PC-3 (cell line): Measurements from ENCODE around the gene CA9. TPM values are rescaled to one million over a fixed set of nuclear protein-coding genes. Genes with fewer than 3 reads are reported as not detected.

Experiments
- ATAC-seq: fragments of 200-7000 bp; cut with Tn5 transposase; 2 replicates; pipeline ENCODE4 v1.9.1; 2020; ENCODE audit warnings: mild to moderate bottlenecking, moderate library complexity
- BruUV-seq: library from RNA; stranded (reverse); fragments of 400-500 nt; replicated peaks from 2 replicates; lab custom pipeline; 2021; lab: Mats Ljungman, UMichigan
- CTCF ChIA-PET: fragments of 300-600 bp; sonication (Branson Sonifier 250); formaldehyde crosslinking; loops from one replicate; lab custom pipeline; 2022; ENCODE audit warnings: antibody characterized with exemption; lab: Charles Lee
- POLR2A ChIA-PET: fragments of 300-600 bp; sonication (Branson Sonifier 250); formaldehyde crosslinking; loops from one replicate; lab custom pipeline; 2022; ENCODE audit warnings: antibody characterized with exemption; ENCODE audit not compliant: unreplicated experiment; lab: Charles Lee
- DNase-seq: peaks from one replicate; pipeline ENCODE4 v3.0.0-alpha.2; 2015
- H2AFZ ChIP-seq: fragments of 300-600 bp; sonication (generic); 2 replicates; pipeline ENCODE4 v1.6.0; 2016; ENCODE audit warnings: antibody characterized with exemption, low read length
- H3F3A ChIP-seq: fragments of 300-600 bp; sonication (generic); one replicate; pipeline ENCODE4 v1.6.0; 2017; ENCODE audit warnings: antibody characterized with exemption, low read length, control low read depth, mild to moderate bottlenecking; ENCODE audit not compliant: unreplicated experiment
- H3K27ac ChIP-seq: fragments of 300-600 bp; sonication (generic); 2 replicates; pipeline ENCODE4 v1.5.1; 2016; ENCODE audit warnings: mild to moderate bottlenecking, low read length
- H3K27me3 ChIP-seq: fragments of 300-600 bp; sonication (generic); 2 replicates; pipeline ENCODE4 v1.6.1; 2016; ENCODE audit warnings: low read length, mixed read lengths
- H3K36me3 ChIP-seq: fragments of 300-600 bp; sonication (generic); 2 replicates; pipeline ENCODE4 v1.6.1; 2016; ENCODE audit warnings: low read depth, mixed run types, low read length, mixed read lengths
- H3K4me1 ChIP-seq: fragments of 300-600 bp; sonication (generic); 2 replicates; pipeline ENCODE4 v1.5.1; 2016; ENCODE audit warnings: low read length; ENCODE audit not compliant: insufficient read depth
- H3K4me2 ChIP-seq: fragments of 300-600 bp; sonication (generic); 2 replicates; pipeline ENCODE4 v1.6.0; 2016; ENCODE audit warnings: low read length
- H3K4me3 ChIP-seq: fragments of 300-600 bp; sonication (generic); 2 replicates; pipeline ENCODE4 v1.5.1; 2016; ENCODE audit warnings: mild to moderate bottlenecking, low read length, mixed read lengths
- H3K79me2 ChIP-seq: fragments of 300-600 bp; sonication (generic); 2 replicates; pipeline ENCODE4 v1.6.1; 2017; ENCODE audit warnings: low read length, mixed read lengths
- H3K9ac ChIP-seq: fragments of 300-600 bp; sonication (generic); 2 replicates; pipeline ENCODE4 v1.6.0; 2016; ENCODE audit warnings: mild to moderate bottlenecking, low read length
- H3K9me2 ChIP-seq: fragments of 300-600 bp; sonication (generic); replicated peaks from 2 replicates; pipeline ENCODE4 v1.6.1; 2016; ENCODE audit warnings: mixed run types, low read length, mixed read lengths
- H3K9me3 ChIP-seq: fragments of 300-600 bp; sonication (generic); 2 replicates; pipeline ENCODE4 v1.6.1; 2016; ENCODE audit warnings: low read length, mixed read lengths
- H4K20me1 ChIP-seq: fragments of 300-600 bp; sonication (generic); 2 replicates; pipeline ENCODE4 v1.6.1; 2016; ENCODE audit warnings: low read length, mixed read lengths
- CTCF ChIP-seq: fragments of 300-600 bp; sonication (generic); conservative IDR thresholded peaks from 2 replicates; pipeline ENCODE4 v1.5.1; 2017; ENCODE audit warnings: antibody characterized with exemption, low read depth, mild to moderate bottlenecking, low read length
- EZH2 ChIP-seq: fragments of 300-600 bp; sonication (generic); IDR thresholded peaks from one replicate; pipeline ENCODE4 v1.6.1; 2017; ENCODE audit warnings: antibody characterized with exemption, mild to moderate bottlenecking, low read length; ENCODE audit not compliant: unreplicated experiment
- EZH2phosphoT487 ChIP-seq: fragments of 300-600 bp; sonication (generic); IDR thresholded peaks from 2 replicates; pipeline ENCODE4 v1.6.1; 2018; ENCODE audit warnings: mild to moderate bottlenecking, antibody characterized with exemption, low read length, borderline replicate concordance
- intact Hi-C: fragments of 100-400 bp; cut with micrococcal nuclease; formaldehyde crosslinking; loops from 2 replicates; pipeline ENCODE4 v1.9.0; 2023
- total RNA-seq: library from RNA; depleted of rRNA; stranded (reverse); fragments of >200 nt; gene quantifications from 2 replicates; pipeline ENCODE4 v1.2.3, GENCODE V29; 2014

Gene CA9
- total RNA-seq, 1 experiment from 2014 or later, result 7.7 TPM

GRCh38 chr9:35685506-35685905 is 11.8 kb downstream of the CA9 start:
- Histone ChIP-seq H3K9ac (no peak overlapping the region), H4K20me1 (no peaks in the 10 kb centered on the region), H3K36me3 (no peaks in the 10 kb centered on the region), H3K27ac (no peak overlapping the region), H2AFZ (no peak overlapping the region), H3K9me2 (no peaks in the 10 kb centered on the region), H3K9me3 (no peaks in the 10 kb centered on the region), H3K27me3 (no peaks in the 10 kb centered on the region), H3K4me2 (no peak overlapping the region), H3K79me2 (no peaks in the 10 kb centered on the region), H3K4me1 (peaks cover 27% of the 10 kb centered on the region), H3K4me3 (no peak overlapping the region), H3F3A (no peaks in the 10 kb centered on the region)
- POLR2A ChIA-PET, result no interaction called here
- no TSS peak for BruUV-seq
- CTCF ChIA-PET, result no interaction called here
- intact Hi-C loops, result no loop called here
- no peak for TF ChIP-seq EZH2
- ATAC-seq (no peak), DNase-seq (no peak)

GRCh38 chr9:35686222-35687203 is 12.8 kb downstream of the CA9 start:
- Histone ChIP-seq H3K9ac (no peak overlapping the region), H3F3A (no peaks in the 10 kb centered on the region), H3K36me3 (no peaks in the 10 kb centered on the region), H3K4me3 (no peak overlapping the region), H3K27ac (no peak overlapping the region), H3K79me2 (no peaks in the 10 kb centered on the region), H4K20me1 (no peaks in the 10 kb centered on the region), H2AFZ (no peak overlapping the region), H3K4me1 (peaks cover 31% of the 10 kb centered on the region), H3K4me2 (no peak overlapping the region), H3K9me2 (no peaks in the 10 kb centered on the region), H3K27me3 (no peaks in the 10 kb centered on the region), H3K9me3 (no peaks in the 10 kb centered on the region)
- TF ChIP-seq EZH2 (no peak), CTCF (no peak), EZH2phosphoT487 (no peak)
- no peak for ATAC-seq
- intact Hi-C loops, result no loop called here
- ChIA-PET CTCF (no interaction called here), POLR2A (no interaction called here)
- no peak for DNase-seq
- BruUV-seq, result no TSS peak

GRCh38 chr9:35687306-35687705 is 13.6 kb downstream of the CA9 start:
- CTCF ChIA-PET, result no interaction called here
- TF ChIP-seq CTCF, result no peak
- TF ChIP-seq EZH2phosphoT487, result no peak
- no peak for TF ChIP-seq EZH2
- Histone ChIP-seq H3K4me3 (no peak overlapping the region), H3K4me2 (no peak overlapping the region), H3K27me3 (no peaks in the 10 kb centered on the region), H3K79me2 (no peaks in the 10 kb centered on the region), H3K36me3 (no peaks in the 10 kb centered on the region), H3K4me1 (peaks cover 32% of the 10 kb centered on the region), H3K9me2 (no peaks in the 10 kb centered on the region), H3K27ac (no peak overlapping the region), H3K9me3 (no peaks in the 10 kb centered on the region), H3F3A (no peaks in the 10 kb centered on the region), H2AFZ (no peak overlapping the region), H4K20me1 (no peaks in the 10 kb centered on the region), H3K9ac (no peak overlapping the region)
- POLR2A ChIA-PET, result no interaction called here
- BruUV-seq, result no TSS peak
- DNase-seq (no peak), ATAC-seq (no peak)
- intact Hi-C loops, result no loop called here
